Mucosa of stomach (tissue), 1 donor: ENCODE results near the gene INSC.

Source experiments
- H3K27me3 ChIP-seq: one replicate; pipeline ENCODE4 v1.7.0; 2013; ENCODE audit warnings: mild to moderate bottlenecking, low read length; ENCODE audit not compliant: control insufficient read depth, insufficient read depth
- H3K36me3 ChIP-seq: one replicate; pipeline ENCODE4 v1.7.0; 2013; ENCODE audit warnings: low read length; ENCODE audit not compliant: control insufficient read depth, insufficient read depth
- H3K4me1 ChIP-seq: one replicate; pipeline ENCODE4 v1.7.0; 2013; ENCODE audit warnings: mild to moderate bottlenecking, low read length; ENCODE audit not compliant: control insufficient read depth, insufficient read depth
- H3K4me3 ChIP-seq: one replicate; pipeline ENCODE4 v1.7.0; 2013; ENCODE audit warnings: low read length
- H3K9ac ChIP-seq: one replicate; pipeline ENCODE4 v1.7.0; 2013; ENCODE audit warnings: mild to moderate bottlenecking, low read length, moderate library complexity
- H3K9me3 ChIP-seq: one replicate; pipeline ENCODE4 v1.7.0; 2013; ENCODE audit warnings: mild to moderate bottlenecking, low read length, moderate library complexity; ENCODE audit not compliant: control insufficient read depth
- donor health status: Pancreatic carcinoma.

INSC gene

GRCh38 chr11:15234796-15235195 lies 120.1 kb downstream of the INSC start:
- no peak overlapping the region for H3K9ac ChIP-seq
- no peaks in the 10 kb centered on the region for H3K4me1 ChIP-seq
- H3K4me3 ChIP-seq = no peak overlapping the region
- H3K9me3 ChIP-seq = no peaks in the 10 kb centered on the region
- H3K36me3 ChIP-seq = no peaks in the 10 kb centered on the region
- no peaks in the 10 kb centered on the region for H3K27me3 ChIP-seq

- Histone ChIP-seq H3K9me3 (no peaks in the 10 kb centered on the region), H3K27me3 (no peaks in the 10 kb centered on the region), H3K4me1 (no peaks in the 10 kb centered on the region), H3K4me3 (no peak overlapping the region), H3K9ac (no peak overlapping the region), H3K36me3 (no peaks in the 10 kb centered on the region)
Observed at GRCh38 chr11:15236559-15236958, 121.8 kb downstream of the INSC start.

GRCh38 chr11:15238856-15239255 lies 124.1 kb downstream of the INSC start:
- Histone ChIP-seq H3K4me1 (no peaks in the 10 kb centered on the region), H3K4me3 (no peak overlapping the region)

GRCh38 chr11:15248749-15249148 lies 134.0 kb downstream of the INSC start:
- no peak overlapping the region for H3K4me3 ChIP-seq
- H3K9me3 ChIP-seq = no peaks in the 10 kb centered on the region
- no peaks in the 10 kb centered on the region for H3K27me3 ChIP-seq
- H3K9ac ChIP-seq = no peak overlapping the region
- H3K36me3 ChIP-seq = no peaks in the 10 kb centered on the region
- H3K4me1 ChIP-seq = no peaks in the 10 kb centered on the region

More at GRCh38 chr11:15238856-15239255, 124.1 kb downstream of the INSC start:
- no peaks in the 10 kb centered on the region for H3K27me3 ChIP-seq
- no peaks in the 10 kb centered on the region for H3K36me3 ChIP-seq
- H3K9me3 ChIP-seq = no peaks in the 10 kb centered on the region
- H3K9ac ChIP-seq = no peak overlapping the region

- H3K36me3 ChIP-seq = no peaks in the 10 kb centered on the region
- no peaks in the 10 kb centered on the region for H3K9me3 ChIP-seq
- H3K4me1 ChIP-seq = peaks cover 8% of the 10 kb centered on the region
- H3K27me3 ChIP-seq = no peaks in the 10 kb centered on the region
- H3K9ac ChIP-seq = no peak overlapping the region
- H3K4me3 ChIP-seq = no peak overlapping the region
Observed at GRCh38 chr11:15258433-15259165, 143.9 kb downstream of the INSC start.

GRCh38 chr11:15266999-15267398 lies 152.3 kb downstream of the INSC start:
- Histone ChIP-seq H3K9me3 (no peaks in the 10 kb centered on the region), H3K27me3 (no peaks in the 10 kb centered on the region), H3K4me1 (no peaks in the 10 kb centered on the region), H3K4me3 (no peak overlapping the region), H3K9ac (no peak overlapping the region), H3K36me3 (no peaks in the 10 kb centered on the region)

- H3K9me3 ChIP-seq = no peaks in the 10 kb centered on the region
- H3K9ac ChIP-seq = no peak overlapping the region
- no peaks in the 10 kb centered on the region for H3K27me3 ChIP-seq
- no peak overlapping the region for H3K4me3 ChIP-seq
- H3K4me1 ChIP-seq = no peaks in the 10 kb centered on the region
- H3K36me3 ChIP-seq = no peaks in the 10 kb centered on the region
Observed at GRCh38 chr11:15268598-15268997, 153.9 kb downstream of the INSC start.

- Histone ChIP-seq H3K4me3 (no peak overlapping the region), H3K9ac (no peak overlapping the region), H3K27me3 (no peaks in the 10 kb centered on the region), H3K9me3 (no peaks in the 10 kb centered on the region), H3K4me1 (no peaks in the 10 kb centered on the region), H3K36me3 (no peaks in the 10 kb centered on the region)
Observed at GRCh38 chr11:15275141-15275540, 160.4 kb downstream of the INSC start.

GRCh38 chr11:15276621-15277020 lies 161.9 kb downstream of the INSC start:
- no peaks in the 10 kb centered on the region for H3K4me1 ChIP-seq
- no peak overlapping the region for H3K9ac ChIP-seq
- no peaks in the 10 kb centered on the region for H3K36me3 ChIP-seq
- H3K4me3 ChIP-seq = no peak overlapping the region
- no peaks in the 10 kb centered on the region for H3K27me3 ChIP-seq
- no peaks in the 10 kb centered on the region for H3K9me3 ChIP-seq

- H3K9ac ChIP-seq = no peak overlapping the region
- no peaks in the 10 kb centered on the region for H3K4me1 ChIP-seq
- no peaks in the 10 kb centered on the region for H3K36me3 ChIP-seq
- no peak overlapping the region for H3K4me3 ChIP-seq
- H3K9me3 ChIP-seq = no peaks in the 10 kb centered on the region
- no peaks in the 10 kb centered on the region for H3K27me3 ChIP-seq
Observed at GRCh38 chr11:15278128-15278527, 163.4 kb downstream of the INSC start.

GRCh38 chr11:15280393-15280792 lies 165.7 kb downstream of the INSC start:
- H3K9ac ChIP-seq = no peak overlapping the region
- H3K4me3 ChIP-seq = no peak overlapping the region
- no peaks in the 10 kb centered on the region for H3K36me3 ChIP-seq
- no peaks in the 10 kb centered on the region for H3K27me3 ChIP-seq
- H3K9me3 ChIP-seq = no peaks in the 10 kb centered on the region
- H3K4me1 ChIP-seq = no peaks in the 10 kb centered on the region

GRCh38 chr11:15282754-15283153 lies 168.0 kb downstream of the INSC start:
- Histone ChIP-seq H3K9ac (no peak overlapping the region), H3K4me1 (no peaks in the 10 kb centered on the region), H3K4me3 (no peak overlapping the region), H3K36me3 (no peaks in the 10 kb centered on the region), H3K27me3 (no peaks in the 10 kb centered on the region), H3K9me3 (no peaks in the 10 kb centered on the region)

- no peaks in the 10 kb centered on the region for H3K4me1 ChIP-seq
- H3K4me3 ChIP-seq = no peak overlapping the region
- H3K36me3 ChIP-seq = no peaks in the 10 kb centered on the region
- H3K9me3 ChIP-seq = no peaks in the 10 kb centered on the region
- no peaks in the 10 kb centered on the region for H3K27me3 ChIP-seq
- H3K9ac ChIP-seq = no peak overlapping the region
Observed at GRCh38 chr11:15286465-15286864, 171.7 kb downstream of the INSC start.
